Activated CD8-positive, alpha-beta memory T cell treated with anti-CD3 and anti-CD28 coated beads, Interleukin-2, amount 50 U/mL, for 24 hours (primary cell): ENCODE measurements around the gene ARHGEF17.
"Not testable (repeated sequence)": the region's sequence is repeated elsewhere in the genome, so short reads cannot be mapped to it uniquely, and the experiment has no call there.

Experiments used
- DNase-seq: peaks from one replicate; pipeline ENCODE4 v3.0.0-alpha.2; 2020; ENCODE audit errors: extremely low read depth

The ARHGEF17 gene

DNA sequence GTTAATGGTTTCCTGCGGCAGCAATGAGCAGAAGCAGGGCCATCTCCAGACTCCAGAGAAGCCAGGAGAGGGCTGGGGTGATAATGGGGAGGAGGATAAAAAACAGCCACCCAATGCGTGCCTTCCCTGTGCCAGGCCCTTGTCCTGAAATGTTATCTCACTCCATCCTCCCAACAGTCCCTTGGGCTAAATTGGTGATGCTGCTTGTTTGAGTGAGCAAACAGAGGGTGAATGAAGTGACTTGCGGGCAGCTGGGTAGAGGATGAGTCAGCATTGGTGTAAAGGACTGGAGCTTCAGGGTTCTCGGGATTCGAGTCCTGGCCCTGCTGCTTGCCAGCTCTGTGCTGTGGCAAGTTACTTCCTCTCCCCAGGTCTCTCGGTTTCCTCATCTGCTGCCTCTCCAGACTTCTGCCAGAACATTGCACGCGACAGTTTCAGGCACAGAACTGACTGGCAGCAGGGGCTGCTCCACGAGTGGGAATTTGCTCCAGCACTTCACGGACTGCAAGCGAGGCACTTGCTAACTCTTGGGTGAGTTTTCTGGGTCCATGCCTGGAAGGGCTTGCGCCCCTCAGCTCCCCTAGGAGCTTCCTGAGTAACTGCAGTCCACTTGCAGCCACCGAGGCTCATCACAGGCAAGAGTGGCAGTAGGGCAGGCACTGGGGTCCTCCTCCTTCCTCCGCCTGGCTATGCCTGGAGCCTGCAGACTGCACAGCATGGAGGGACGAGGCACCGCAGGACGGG is 36.0 kb upstream of the ARHGEF17 start, which contains the start of gene P2RY6:
Gene P2RY6, plus strand, starts transcription at position 403 of the 744 bp plus-strand sequence. CDS start 24,181 bp downstream, outside the sequence.
- DNase-seq, result no peak

DNA sequence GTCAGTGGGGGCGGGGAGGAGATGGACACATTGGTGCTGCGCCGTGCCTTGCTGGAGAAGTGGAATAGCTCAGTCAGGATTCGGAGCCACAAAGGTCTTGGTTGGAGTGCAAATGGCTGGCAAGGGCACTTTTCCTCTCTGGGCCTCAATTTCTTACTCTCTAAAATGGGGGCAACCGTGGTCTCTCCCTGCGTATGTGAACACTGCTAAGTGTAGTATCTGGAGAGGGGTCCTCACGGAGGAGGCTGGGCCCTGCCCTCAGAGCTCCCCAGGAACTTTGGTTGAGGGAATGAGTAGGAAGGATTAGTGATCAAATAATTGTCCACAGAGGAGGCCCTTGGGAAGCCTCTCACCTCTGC is 35.4 kb upstream of the ARHGEF17 start:
- DNase-seq, result no peak

- no peak for DNase-seq
Observed at GRCh38 chr11:73273222-73273895, 34.7 kb upstream of the ARHGEF17 start.

DNA sequence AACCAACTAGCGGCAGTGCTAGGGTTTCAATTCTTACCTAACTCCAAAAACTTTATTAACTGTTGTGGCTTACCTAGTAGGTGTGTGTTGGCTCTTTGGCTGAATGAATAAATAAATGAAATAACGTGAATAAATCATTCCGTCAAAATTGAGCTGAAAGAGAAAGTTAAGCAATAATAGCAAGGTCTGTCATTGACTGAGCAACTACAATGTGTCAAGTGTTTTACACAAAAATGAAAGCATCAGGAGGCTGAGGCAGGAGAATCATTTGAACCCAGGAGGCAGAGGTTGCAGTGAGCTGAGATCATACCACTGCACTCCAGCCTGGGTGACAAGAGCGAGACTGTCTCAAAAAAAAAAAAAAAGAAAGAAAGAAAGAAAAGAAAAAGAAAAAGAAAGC is 33.9 kb upstream of the ARHGEF17 start:
- not testable (repeated sequence) for DNase-seq

DNA sequence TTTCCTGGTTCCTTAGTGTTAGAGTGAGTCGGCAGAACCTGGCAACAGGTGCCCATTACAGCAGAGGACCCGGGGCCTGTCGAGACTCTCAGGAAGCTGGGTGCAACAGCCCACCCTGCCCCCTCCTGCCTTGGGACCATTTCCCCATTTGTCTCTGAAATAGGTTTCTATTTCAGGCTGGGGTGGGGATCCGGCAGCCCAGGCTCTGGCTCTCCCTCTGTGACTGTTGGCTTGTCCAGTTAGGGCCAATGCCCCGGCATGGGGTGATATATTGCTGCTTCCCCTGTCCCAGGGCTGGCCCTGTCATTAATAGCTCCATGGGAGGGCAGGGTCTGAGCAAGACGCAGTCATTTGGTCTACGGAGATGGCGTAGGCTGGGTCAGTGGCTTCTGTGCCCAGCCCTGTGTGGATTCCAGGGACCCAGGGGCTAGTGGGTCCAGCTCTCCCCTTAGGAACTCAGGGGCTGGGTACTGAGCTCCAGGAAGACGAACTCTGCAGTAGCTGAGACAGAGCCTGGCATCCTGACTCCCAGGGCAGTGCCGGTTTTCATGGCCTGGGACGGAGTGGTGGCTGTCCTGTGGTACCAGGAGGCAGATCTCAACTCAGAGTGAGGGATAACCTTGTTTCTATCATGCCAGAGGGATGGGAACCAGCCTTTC is 33.2 kb upstream of the ARHGEF17 start:
- no peak for DNase-seq

DNA sequence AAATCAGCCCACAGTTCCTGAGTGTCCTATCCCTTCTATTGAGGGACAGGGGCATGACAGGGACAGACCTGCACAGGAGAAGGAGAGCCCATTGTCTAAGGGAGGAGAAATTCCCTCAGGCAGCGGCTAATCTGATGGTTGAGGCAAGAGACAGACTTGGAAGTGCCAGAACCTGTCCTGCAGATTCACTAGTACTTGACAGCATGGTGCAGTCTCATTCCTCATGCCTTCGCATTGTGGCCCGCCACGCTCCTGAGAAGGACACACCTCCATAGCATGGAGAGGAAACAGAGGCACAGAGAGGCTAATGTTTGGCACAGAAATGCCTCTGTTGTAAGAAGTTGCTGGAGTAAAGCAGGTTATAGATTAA is 32.7 kb upstream of the ARHGEF17 start:
- no peak for DNase-seq

DNA sequence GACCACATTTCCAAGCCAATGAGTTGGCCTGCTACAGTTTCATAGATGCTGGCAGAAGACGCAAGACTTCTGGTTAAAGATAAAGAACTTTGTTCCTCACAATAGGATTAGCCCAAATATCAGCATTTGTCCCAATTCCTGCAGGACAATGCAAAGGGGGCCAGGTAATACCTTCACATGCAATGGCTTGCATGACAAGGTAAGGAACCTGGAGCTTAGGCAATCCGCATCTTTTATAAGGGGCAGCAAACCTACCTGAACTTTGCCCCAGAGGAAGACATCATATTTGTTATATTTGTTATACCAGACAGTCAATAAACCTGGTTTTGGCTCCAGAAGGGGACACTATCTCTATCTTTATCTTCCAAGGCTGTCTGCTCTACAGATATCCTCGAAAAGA is 30.6 kb upstream of the ARHGEF17 start:
- DNase-seq, result no peak

- DNase-seq, result no peak
Observed at GRCh38 chr11:73280626-73281025, 27.4 kb upstream of the ARHGEF17 start.

- DNase-seq, result no peak
Observed at GRCh38 chr11:73281201-73281741, 26.8 kb upstream of the ARHGEF17 start.

DNA sequence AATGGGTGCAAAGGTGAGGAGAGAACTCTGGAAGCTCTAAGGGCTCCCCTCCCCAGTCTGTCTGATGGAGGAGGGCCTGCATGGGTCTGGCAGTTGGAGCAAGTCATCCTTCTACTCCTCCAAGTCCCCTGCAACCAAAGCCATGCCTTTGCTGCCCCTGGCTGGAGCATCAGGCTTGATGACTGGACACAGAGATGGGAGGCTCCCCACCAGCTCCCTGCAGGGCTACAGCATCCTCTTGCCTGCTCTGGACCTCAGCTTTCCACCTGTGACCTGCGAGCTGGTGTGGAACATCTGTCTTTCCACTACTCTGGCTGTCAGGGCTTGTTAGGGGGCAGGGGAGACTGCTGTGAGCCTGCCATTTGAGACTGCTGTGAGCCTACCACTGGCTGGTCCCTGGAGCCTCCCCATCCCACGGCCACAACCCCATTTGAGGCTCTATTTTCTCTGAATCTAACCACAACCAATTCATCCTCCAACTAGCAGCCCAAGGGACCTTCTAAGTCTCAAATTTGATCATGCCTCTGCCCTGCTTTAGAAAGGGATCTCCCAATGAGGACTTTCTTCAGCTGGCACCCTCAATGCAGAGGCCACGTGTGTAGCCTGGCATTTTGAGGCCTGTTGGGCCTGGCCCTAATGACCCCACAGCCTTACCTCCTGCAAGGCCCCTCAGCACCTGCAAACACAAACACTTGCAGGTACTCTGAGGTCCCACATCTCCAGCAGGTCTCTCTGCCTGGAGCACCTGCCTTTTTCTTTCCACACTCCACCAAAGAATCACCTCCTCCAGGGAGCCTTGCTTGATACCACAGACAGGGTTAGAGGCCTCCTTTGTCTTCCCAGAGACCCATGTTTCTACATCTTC is 26.0 kb upstream of the ARHGEF17 start:
- no peak for DNase-seq

GRCh38 chr11:73283276-73284000 is 24.6 kb upstream of the ARHGEF17 start:
- no peak for DNase-seq

DNA sequence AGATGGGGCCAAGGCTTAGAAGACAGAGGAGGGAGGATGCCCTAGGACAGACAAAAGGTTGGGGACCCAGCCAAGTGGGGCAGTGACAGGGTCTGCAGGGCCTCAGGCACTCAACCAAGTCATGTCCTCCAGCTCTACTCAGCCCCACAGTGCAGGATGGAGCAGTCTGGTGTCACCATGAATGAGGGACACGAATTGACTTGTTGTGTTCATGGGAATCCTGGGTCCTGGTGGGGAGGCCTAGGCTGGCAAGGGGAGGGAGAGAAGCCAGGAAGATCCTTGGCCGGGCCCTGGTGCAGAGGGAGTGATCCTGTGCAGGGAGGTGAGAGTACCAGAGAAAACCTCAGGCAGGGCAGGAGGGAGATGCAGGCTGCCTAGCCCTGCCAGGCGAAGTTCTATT is 24.0 kb upstream of the ARHGEF17 start:
- no peak for DNase-seq

- DNase-seq, result no peak
Observed at GRCh38 chr11:73285721-73286120, 22.4 kb upstream of the ARHGEF17 start.

- no peak for DNase-seq
Observed at GRCh38 chr11:73286240-73286810, 21.8 kb upstream of the ARHGEF17 start.

DNA sequence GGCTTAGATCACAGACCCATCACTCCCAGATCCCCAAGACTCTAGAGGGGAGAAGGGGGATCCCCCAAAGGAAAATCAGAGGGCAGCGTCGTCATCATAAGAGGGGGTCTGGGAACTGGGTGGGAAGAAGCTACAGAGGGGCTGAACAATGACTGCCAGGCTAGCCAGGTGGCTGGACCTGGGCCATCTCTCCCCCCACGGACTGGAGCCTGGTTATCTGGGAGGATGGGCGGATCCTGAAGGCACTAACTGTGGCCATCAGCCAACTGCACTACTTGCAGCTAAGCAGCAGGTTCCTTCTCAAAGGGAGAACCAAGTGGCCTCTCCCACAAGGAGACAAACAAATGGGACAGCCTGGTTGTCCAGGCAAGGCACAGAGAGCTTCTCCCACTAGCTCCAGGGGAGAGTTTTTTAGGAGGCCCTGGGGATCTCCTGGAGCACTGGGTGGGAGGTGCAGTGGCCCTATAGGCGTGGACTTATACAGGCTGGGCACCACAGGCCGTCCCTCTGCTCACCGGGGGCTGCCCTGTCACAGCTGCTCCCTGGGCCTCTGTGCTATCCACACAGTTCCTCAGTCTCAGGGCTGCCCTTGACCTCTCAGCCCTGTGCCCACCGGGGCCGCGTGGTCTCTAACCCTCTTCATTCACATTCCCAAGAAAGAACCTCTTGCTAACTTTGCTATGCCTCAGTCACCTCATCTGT is 20.5 kb upstream of the ARHGEF17 start:
- no peak for DNase-seq

DNA sequence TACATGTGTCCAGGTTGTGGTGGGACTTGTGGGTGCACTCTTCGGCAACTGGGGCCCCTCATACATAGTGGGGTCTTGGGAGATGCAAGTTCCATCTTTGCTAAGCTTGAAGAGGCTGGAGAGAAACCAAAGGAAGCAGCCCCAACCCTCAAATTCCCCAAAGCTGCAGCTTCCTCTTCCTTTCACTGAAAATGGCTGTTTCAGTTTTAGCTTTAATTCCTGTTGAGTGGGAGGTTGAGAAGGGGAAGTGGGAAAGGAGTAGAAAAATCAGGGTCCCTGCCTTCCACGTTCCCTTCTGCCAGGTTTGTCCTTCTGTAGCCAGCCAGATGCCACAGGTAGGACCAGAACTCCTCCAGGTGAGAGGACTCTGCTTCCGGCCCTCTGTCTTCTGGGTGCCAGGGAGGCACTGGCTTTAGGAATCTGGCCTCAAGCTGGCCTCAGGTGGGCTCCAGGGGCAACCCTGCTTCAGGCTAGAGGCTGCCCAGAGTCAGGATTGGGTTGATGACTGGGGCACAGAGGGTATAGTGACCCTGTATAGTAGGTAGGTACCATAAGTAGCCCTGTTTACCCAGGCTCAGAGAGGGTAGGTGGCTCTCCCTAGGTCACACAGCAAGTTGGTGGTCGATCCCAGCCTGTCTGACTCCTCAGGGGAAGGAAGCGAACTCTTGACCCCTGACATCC is 19.7 kb upstream of the ARHGEF17 start:
- DNase-seq, result no peak

DNA sequence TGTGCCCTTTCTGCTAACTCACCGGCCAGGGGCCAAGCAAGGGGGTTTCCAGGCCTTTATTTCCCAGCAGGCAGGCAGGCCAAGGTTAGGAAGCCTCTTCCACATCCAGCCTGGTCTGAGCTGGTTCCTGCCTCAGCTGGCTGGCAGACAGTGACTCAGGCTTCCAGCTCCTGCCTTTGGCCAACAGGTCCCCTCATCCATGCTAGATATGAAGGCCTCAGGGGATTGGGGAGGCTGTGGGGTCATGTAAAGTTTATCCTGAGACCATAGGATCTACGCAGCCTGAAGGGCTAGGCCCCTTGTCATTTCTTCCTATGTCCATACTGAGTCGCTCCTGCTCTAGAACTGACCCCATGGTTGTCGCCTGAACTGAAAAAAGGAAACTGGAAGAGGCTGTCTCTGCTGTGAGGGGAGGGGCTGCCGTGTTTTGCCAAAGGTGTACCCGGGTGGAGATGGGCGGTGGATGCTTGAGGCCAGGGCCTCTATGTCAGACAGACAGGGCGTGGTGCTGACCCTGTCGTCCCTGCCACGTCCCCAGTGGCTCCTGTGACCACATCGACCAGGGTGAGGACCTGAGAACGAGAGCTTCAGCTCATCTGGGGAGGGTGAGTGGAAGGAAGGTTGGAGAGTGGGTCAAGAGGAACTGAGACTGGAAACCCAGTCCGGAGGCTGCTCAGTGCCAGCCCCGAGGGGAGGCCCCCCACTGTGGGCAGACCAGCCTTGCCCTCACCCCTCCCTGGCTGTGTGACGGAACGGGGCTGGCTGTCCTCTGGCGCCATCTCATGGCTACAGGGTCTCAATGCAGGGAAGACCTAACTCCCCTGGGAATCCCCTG is 19.0 kb upstream of the ARHGEF17 start:
- DNase-seq, result no peak

DNA sequence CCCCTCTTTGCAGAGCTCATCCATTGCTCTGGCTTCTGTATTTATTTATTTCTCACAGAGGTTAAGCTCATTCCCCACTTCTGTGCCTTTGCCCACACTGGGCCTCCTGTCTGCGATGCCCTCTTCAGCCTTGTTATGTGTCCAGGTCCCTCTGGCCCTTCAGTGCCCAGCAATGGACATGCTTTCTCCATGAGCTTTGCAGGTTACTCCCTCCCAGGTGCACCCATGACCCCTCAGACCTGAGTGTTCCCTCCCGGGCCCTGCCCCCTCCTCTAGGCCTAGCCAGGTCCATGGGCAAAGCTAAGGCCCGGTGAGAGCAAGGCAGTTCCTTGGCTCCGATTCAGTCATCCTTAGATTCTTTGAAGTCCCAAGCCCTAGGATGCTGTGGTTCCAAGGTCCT is 17.5 kb upstream of the ARHGEF17 start:
- no peak for DNase-seq

GRCh38 chr11:73291196-73291595 is 16.9 kb upstream of the ARHGEF17 start:
- no peak for DNase-seq
